Muscle of arm (tissue), 12 donors: Measurements from ENCODE around the gene OCA2. TPM values are rescaled to one million over a fixed set of nuclear protein-coding genes. Genes with fewer than 3 reads are reported as not detected.

Experiments used
- DNase-seq: peaks from one replicate; pipeline ENCODE4 v3.0.0-alpha.2; 2013
- polyA plus RNA-seq, 12 donors: library from polyadenylated mRNA; unstranded; fragments of 120-200 nt; gene quantifications; one replicate each; pipeline ENCODE4 v1.2.1, GENCODE V29; 2013; ENCODE audit not compliant: insufficient read length in 12 of 12

OCA2 gene
- polyA plus RNA-seq, 12 donors: 2.0 to 4.9 (median 2.8) TPM; not detected in 1

- no peak for DNase-seq
These were observed 226.1 kb downstream of the OCA2 start for GRCh38 chr15:27873039-27873438.

- no peak for DNase-seq
These were observed 226.8 kb downstream of the OCA2 start for GRCh38 chr15:27872355-27872754.

- no peak for DNase-seq
These were observed 227.2 kb downstream of the OCA2 start for GRCh38 chr15:27871902-27872260.

GRCh38 chr15:27871078-27871901, 227.8 kb downstream of the OCA2 start:
- DNase-seq: no peak

GRCh38 chr15:27870320-27870719, 228.8 kb downstream of the OCA2 start:
- no peak for DNase-seq

GRCh38 chr15:27869697-27870281, 229.3 kb downstream of the OCA2 start:
- no peak for DNase-seq

- DNase-seq: no peak
These were observed 230.2 kb downstream of the OCA2 start for GRCh38 chr15:27868828-27869404.

GRCh38 chr15:27867861-27868260, 231.3 kb downstream of the OCA2 start:
- no peak for DNase-seq

- DNase-seq: no peak
These were observed 232.5 kb downstream of the OCA2 start for GRCh38 chr15:27866505-27867165.

GRCh38 chr15:27865926-27866325, 233.2 kb downstream of the OCA2 start:
- no peak for DNase-seq

GRCh38 chr15:27865323-27865922, 233.7 kb downstream of the OCA2 start:
- no peak for DNase-seq

- DNase-seq: no peak
These were observed 234.4 kb downstream of the OCA2 start for GRCh38 chr15:27864719-27865118.

- DNase-seq: no peak
These were observed 235.0 kb downstream of the OCA2 start for GRCh38 chr15:27864086-27864485.

- no peak for DNase-seq
These were observed 236.1 kb downstream of the OCA2 start for GRCh38 chr15:27863000-27863399.

- DNase-seq: no peak
These were observed 237.9 kb downstream of the OCA2 start for GRCh38 chr15:27861171-27861570.

- DNase-seq: no peak
These were observed 244.0 kb downstream of the OCA2 start for GRCh38 chr15:27855137-27855536.

- DNase-seq: no peak
These were observed 244.5 kb downstream of the OCA2 start for GRCh38 chr15:27854601-27855000.

GRCh38 chr15:27853624-27854455, 245.3 kb downstream of the OCA2 start:
- no peak for DNase-seq

- DNase-seq: no peak
These were observed 247.3 kb downstream of the OCA2 start for GRCh38 chr15:27851858-27852210.

- DNase-seq: no peak
These were observed 247.9 kb downstream of the OCA2 start for GRCh38 chr15:27850981-27851857.
